Left hindlimb (tissue), 1 donor: ENCODE measurements around the gene UQCC2.

Experiments
- DNase-seq: peaks from one replicate; pipeline ENCODE4 v3.0.0-alpha.2; 2018

Gene UQCC2

DNA sequence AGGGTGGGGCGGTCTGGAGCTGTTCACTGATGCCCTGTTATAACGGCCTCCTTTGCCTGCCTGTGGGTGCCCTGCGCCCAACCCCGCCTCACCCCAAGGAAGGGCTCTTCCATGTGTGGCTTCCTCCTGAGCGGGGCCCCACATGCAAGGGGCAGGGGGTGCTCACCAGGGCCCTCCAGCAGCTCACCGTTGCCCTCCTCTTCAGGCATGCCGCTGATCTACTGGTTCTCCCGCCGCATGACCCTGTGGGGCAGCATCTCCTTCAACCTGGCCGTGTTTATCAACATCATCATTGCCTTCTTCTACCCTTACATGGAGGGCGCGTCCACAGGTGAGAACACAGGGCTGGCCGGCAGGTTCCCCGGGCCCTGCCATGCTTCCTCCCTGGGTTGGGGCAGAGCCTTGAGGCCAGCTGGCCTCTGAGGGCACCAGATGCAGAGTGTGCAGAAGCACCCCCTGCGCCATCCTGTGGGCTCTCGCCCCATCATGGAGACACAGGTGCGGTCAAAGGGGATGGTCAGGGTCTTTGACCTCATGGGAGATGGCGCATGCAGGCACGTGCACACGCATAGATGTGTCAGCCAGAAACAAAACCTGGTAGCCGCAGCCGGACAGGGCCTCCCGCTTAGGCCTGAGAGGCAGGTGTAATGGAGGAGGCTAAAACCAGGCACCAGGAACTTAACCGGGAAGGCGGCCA lies 22.9 kb downstream of the UQCC2 start:
- no peak for DNase-seq

DNA sequence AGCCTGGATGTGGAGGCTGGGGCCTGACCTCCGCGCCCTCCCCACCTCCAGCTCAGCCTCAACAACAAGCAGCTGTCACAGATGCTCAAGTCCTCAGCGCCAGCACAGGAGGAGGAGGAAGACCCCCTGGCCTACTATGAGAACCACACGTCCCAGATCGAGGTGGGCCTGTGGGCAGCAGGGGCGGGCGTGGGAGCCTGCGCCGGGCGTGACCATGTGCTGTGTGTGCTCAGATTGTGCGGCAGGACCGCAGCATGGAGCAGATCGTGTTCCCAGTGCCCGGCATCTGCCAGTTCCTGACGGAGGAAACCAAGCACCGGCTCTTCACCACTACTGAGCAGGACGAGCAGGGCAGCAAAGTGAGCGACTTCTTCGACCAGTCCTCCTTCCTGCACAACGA lies 23.5 kb downstream of the UQCC2 start:
- no peak for DNase-seq

DNA sequence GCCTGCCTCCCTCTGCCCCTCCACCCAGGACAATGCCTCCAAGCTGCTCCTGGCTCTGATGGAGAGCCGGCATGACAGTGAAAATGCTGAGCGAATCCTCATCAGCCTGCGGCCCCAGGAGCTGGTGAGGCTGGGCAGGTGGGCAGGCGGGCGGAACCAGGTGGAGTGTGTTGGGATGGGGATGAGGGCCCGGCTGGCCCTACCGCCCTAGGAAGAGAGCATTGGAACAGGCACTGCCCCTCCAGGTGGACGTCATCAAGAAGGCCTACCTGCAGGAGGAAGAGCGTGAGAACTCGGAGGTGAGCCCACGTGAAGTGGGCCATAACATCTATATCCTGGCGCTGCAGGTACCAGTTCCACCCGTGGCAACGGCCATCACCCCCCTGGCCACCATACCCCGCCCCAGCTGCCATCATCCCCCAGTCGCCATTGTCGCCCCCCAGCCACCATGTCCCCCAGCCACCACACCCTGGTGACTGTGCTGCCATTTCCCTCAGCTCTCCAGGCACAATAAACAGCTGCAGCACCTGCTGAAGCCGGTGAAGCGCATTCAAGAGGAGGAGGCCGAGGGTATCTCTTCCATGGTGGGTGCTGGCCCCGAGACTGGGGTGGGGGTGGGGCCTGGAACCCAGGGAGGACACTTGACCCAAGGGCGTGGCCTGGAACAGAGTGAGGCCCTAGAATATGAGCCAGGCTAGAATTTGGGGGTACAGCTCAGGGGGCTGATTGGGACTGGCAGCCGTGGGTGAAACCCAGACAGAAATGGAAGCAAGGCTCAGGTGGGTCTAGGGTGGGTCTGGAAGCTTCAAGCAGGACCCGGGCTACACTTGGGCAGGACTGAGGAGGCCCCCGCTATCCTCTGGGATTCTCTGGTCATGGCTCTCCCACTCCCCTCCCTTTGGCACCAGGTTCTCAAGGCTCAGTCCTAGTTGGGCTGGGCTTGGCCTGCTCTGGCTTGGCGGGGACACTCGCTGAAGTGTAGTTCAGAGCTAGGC lies 24.2 kb downstream of the UQCC2 start:
- no peak for DNase-seq

DNA sequence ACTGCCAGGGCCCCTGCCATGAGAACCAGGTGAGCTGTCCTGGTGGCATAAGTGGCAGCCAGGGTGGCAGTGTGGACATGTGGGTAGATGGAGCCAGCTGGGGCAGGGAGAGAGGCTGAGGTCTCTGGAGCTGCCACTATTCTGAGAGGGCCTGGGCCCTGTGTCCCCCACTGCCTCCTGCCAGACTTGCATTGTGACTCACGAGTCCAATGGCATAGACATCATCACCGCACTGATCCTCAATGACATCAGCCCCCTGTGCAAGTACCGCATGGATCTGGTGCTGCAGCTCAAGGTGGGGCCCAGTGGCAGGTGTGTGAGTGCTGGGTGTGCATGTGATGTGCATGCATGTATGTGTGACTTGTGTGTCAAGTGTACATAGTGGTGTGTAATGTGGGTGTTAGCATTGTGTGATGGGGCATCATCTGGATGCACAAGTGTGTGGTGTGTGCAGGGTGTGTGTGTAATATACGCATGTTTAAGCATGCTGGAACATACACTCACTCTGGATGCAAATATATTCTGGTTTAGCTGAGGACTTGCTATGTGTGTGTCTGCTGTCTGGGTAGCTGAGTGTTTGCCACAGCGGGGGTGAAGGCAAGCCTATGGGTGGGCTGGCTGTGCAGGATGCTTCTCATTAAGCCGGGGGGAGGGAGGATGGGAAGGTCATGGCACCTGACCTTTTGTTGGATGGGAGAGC lies 25.1 kb downstream of the UQCC2 start:
- no peak for DNase-seq

DNA sequence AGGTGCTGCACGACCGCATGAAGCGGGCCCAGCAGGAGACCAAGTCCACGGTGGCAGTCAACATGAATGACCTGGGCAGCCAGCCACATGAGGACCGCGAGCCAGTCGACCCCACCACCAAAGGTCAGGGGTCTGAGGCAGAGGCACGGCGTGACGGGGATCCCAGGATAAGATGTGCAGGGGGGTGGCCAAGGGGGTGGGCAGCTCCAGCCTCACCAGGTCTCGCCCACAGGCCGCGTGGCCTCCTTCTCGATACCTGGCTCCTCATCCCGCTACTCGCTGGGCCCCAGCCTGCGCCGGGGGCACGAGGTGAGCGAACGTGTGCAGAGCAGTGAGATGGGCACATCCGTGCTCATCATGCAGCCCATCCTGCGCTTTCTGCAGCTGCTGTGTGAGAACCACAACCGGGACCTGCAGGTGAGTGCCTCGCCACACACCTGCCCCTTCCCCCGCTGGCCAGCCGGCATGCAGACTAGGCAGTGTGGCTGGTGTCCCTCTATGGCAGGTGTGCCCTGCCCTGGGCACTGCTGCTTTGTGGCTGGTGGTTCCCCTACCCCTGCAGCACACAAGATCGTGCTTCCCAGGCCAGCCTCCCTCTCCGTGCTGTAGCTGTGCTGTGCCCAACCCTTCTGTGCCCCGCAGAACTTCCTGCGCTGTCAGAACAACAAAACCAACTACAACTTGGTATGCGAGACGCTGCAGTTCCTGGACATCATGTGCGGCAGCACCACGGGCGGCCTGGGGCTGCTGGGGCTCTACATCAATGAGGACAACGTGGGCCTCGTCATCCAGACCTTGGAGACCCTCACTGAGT lies 25.9 kb downstream of the UQCC2 start:
- no peak for DNase-seq

DNA sequence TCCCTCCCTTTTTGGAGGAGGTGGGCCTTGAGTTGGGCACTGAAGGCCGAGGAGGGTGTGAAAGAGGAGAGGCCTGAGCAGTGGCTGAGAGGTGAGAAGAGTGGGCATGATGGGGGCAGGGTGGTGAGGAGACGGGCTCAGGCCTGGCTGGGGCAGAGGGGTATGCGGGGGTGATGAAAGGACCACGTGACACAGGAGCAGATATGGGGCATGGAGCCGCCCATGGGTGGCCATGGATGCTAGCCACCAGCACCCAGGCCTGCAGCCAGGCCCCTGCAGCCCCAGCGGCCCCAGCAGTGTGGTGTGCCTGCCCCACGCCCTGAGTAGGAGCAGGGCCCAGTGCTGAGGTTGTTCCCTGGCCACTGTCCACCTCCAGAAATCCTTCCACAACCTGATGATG lies 26.5 kb downstream of the UQCC2 start:
- DNase-seq: no peak

DNA sequence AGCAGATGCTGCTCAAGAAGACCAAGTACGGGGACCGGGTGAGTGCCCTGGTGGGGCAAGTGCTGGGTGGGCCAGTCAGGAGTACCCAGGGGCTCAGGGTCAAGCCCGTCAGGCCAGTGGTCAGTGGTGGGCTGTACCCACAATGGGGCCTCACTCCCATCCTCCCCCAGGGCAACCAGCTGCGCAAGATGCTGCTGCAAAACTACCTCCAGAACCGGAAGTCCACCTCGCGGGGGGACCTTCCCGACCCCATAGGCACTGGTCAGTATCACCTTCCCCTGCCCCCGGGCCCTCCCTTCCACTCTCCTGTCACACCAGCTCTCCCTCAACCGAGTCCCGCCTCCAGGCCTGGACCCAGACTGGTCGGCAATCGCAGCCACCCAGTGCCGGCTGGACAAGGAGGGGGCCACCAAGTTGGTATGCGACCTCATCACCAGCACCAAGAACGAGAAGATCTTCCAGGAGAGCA lies 27.0 kb downstream of the UQCC2 start:
- no peak for DNase-seq

DNA sequence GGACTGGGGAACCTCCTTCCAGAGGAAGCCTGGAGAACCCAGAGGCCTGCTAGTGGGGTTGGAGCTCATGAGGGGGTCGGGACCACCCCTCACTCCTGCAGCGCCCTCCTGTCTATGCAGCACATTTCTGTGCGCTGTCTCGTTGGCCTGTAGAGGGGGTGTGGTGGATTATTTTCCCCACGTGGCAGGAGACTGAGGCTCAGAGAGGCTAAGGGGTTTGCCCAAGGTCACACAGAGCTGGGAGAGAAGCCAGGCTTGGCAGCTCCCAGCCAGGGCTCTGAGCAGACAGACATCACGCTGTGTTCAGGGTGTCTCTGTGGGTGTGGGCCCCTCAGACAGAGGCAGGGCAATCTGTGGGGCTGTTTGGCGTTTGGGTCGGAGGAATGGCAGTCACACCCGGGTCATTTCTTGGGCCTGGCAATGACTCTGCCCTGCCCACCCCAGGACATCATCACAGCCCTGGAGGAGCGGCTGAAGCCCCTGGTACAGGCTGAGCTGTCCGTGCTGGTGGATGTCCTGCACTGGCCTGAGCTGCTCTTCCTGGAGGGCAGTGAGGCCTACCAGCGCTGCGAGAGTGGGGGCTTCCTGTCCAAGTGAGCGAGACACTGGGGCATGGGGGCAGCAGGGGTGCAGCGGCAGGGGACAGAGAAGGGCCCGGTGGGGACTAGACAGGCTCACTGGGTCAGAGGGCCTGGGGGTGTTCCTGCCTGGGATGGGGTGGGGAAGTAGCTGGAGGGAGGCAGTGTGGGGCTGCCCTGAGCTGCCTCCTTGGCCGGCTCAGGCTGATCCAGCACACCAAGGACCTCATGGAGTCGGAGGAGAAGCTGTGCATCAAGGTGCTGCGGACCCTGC lies 27.7 kb downstream of the UQCC2 start:
- no peak for DNase-seq

DNA sequence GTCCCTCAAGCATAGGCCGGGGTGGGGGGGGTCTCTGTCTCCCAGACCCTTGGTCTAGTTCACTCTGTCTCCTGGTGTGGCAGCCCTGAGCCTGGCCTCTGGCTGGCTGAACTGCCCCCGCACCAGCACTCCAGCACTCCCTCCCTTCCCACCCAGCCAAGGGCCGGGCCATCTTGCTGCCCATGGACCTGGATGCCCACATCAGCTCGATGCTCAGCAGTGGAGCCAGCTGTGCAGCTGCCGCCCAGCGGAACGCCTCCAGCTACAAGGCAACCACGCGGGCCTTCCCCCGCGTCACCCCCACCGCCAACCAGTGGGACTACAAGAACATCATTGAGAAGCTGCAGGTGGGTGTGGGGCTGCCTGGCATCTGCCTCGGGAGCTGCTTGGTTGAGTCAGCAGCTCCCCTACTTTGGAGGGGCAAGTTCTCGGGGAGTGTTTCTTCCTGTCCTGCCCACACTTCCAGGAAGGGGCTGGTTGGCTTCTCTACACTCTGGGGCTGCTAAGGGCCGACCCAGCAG lies 28.4 kb downstream of the UQCC2 start:
- peak; percentile 49 for DNase-seq

DNA sequence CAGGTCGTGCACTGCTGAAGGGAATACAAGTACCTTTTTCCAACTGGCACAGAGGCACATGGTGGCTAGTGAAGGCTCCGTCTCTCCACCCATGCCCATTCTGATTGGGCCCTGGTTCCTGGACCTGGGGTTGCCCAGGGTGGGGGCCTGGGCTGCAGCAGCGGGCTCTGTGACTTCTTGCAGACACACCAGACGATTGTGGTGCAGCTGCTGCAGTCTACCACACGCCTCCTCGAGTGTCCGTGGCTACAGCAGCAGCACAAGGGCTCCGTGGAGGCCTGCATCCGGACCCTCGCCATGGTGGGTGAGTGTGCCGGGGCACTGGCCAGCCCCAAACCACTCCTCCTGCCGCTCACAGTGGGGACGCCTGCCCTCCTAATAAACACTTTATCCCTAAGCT lies 29.2 kb downstream of the UQCC2 start:
- DNase-seq: no peak

DNA sequence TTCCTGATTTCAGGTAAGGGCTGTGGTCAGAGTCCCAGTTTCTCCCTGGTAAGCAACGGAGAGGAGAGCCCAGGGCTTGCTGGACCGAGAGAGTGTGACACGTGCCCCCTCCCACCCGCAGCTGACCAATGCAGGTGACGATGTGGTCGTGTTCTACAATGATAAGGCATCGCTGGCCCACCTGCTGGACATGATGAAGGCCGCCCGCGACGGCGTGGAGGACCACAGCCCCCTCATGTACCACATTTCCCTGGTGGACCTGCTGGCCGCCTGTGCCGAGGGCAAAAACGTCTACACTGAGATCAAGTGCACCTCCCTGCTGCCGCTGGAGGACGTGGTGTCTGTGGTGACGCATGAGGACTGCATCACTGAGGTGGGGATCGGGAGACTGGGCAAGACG lies 31.7 kb downstream of the UQCC2 start:
- DNase-seq: no peak

DNA sequence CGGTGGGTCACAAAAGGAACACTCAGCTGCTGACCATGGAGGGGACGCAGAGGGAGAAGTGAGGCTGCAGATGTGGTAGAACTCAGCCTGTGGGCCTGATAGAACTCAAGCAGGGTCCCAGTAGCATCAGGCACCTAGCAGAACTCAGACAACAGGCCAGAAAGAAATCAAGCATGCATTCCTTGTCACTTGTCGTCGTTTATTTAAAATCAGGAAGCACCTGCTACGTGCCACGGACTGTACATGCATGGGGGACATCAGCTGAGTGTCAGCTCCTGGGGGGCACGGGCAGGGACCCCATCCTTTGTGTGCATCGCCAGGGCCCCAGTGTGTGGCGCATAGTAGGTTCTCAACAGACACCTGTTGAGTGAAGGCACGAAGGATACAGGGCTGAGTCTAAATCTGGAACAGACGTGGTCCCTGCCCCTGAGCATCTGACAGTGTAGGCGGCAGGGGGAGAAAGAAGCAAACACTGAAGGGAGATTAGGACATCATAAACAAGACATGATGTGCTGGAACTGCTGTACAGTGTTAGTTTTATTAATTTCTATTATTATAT lies 32.5 kb downstream of the UQCC2 start:
- DNase-seq: no peak

DNA sequence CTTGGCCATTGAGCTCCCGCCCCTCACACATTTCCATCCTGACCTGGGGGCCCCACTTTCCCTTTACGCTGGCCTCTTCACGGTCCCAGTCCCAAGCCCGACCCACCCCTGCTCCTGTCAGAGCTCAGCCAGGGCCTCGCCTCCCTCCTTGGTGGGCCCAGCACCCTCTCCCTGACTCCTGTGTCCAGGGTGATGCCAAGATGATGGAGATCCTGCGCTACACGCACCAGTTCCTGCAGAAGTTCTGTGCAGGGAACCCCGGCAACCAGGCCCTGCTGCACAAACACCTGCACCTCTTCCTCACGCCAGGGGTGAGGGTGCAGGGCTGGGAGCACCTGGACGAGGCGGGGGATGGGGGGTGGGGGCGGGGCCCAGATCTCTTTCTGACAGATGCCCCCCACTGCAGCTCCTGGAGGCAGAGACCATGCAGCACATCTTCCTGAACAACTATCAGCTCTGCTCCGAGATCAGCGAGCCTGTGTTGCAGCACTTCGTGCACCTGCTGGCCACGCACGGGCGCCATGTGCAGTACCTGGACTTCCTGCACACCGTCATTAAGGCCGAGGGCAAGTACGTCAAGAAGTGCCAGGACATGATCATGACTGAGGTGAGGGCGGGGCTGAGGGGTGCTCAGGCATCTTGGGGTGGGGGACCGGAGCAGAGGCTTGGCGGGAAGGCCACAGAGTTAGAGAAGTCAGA lies 33.1 kb downstream of the UQCC2 start:
- no peak for DNase-seq

DNA sequence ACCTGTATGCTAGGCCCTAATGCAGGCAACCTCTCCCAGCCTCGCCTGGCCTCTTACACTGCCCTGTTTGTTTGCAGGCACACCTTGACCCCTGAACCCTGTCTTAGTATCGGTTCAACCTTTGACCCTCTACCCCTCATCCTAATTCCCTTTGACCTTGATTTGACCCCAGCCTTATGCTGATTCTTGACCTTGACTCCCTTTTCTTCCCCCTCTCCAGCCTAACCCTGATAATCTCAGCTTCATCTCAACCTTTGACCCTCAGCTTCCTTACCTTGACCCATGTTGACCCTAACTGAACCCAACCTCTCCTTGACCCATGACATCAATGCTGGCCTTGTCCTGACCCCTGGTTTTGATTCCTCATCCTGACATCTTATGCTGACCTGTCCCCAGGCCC lies 33.8 kb downstream of the UQCC2 start:
- DNase-seq: no peak

DNA sequence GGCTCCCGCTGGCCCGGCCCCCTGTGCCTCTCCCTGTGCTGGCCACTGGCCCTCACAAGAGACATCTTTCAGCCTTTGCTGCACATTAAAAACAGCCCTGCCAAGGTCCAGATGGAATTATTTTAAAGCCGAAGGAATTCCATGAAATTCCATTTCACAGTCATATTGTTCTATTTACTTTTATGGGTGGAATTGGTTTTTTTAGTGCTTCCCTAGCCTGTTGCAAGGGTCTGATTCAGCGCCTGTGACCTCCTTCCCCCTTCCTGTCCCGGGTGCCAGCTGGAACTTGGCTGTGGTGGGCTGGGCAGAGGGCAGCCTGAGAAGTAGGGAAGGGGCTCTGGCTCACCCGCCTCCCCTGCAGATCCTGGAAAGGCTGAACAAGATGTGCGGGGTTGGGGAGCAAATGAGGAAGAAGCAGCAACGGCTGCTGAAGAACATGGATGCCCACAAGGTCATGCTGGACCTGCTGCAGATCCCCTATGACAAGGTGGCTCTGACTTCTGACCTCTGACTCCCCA lies 34.3 kb downstream of the UQCC2 start:
- peak; percentile 49 for DNase-seq

DNA sequence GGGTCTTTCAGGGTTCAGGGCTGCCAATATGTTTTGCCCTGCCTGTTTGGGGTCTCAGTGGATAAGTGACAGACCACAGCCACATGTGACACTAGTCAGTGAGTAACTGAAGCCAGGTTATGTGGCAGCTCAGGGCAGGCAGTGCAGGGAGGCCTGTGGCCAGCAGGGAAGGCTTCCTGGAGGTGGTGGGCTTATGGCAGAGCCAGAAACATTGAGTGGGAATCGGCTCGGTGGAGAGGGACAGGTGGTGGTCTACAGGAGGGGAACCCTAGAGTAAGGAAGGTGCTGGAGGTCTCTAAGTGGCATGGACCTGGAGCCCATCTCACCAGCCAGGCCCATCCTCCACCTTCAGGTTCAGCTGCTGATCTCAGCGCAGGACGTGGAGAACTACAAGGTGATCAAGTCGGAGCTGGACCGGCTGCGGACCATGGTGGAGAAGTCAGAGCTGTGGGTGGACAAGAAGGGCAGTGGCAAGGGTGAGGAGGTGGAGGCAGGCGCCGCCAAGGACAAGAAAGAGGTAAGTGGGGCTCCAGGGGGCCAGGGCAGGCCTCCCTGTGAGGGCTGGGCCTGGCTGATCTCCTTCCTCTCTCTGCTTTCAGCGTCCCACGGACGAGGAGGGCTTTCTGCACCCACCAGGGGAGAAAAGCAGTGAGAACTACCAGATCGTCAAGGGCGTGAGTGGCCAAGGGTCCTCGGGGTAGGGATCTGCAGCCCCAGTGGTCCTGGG lies 34.9 kb downstream of the UQCC2 start:
- DNase-seq: no peak

DNA sequence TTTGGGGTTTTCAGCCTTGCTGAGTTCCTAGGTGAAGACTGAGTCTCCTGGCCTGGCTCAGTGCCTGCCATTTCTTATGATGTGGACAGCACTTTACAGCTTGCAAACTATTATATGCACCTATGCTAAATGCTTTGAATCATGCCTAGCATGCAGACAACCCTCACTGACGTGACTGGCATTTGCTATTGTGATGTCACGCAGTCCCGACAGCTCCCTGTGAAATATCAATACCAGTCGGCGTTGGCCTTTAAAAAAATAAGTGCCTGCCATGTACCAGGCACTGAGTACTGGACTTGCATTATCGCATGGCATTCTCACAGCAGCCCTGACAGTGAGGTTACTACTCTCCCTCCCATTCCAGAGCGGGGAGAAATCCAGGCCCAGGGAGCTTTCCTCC lies 35.5 kb downstream of the UQCC2 start:
- no peak for DNase-seq

DNA sequence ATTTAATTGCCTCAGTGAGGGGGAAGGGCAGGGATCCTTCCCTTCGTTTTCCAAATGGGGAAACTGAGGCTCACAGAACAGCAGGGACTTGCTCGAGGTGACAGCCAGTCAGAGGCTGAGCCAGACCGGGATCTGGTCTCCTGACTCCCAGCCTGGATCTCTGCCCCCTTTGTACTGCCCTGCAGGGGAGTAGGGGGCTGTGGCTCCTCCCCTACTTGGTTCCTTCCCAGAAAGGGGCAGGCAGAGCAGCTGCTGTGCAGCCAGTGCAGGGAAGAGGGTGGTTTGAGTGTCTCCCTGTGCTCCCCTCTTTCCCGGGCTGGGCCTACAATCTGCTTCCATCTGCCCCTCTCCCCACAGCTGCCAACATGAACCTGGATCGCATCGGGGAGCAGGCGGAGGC lies 37.6 kb downstream of the UQCC2 start:
- DNase-seq: no peak

DNA sequence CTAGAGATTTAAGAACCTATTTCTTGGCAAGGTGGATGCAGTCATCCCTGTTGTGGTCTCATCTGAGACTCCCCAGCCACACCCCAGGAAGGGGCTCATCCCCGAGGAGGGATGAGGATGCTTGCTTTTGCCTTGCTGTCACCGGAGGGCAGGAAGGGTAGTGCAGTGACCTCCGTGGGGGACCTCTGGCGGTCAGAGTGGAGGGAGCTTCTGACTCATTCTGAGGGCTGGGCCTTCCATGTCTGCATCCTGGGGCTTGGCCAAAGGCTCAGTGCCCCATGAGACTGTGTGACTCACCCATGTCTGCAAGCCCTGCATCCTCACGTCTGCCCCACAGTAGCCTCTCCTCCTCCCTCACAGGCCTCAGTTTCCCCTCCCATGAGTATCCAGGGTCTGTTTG lies 38.7 kb downstream of the UQCC2 start:
- DNase-seq: peak; percentile 54

DNA sequence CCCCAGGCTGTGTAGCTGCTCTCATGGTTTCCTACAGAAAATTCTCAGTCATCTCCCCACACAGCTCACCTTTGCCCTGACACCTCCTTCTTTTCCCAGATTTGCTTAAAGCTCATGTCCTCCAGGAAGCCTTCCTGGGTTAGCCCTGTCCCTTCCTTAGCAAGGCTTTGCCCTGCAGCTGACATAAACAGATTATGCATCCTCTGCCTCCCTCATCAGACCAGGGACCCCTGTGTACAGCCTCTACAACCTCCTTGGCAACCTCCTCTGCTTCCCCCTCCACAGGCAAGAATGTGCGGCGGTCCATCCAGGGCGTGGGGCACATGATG lies 39.8 kb downstream of the UQCC2 start:
- DNase-seq: no peak
